Testis (tissue), 3 donors: ENCODE measurements around the gene SAFB2. TPM values are rescaled to one million over a fixed set of nuclear protein-coding genes. Genes with fewer than 3 reads are reported as not detected.

Source experiments
- DNase-seq: peaks from one replicate; pipeline ENCODE4 v3.0.0-alpha.2; 2019
- H3K27ac ChIP-seq, 2 donors: fragments of 200-600 bp; sonication (generic); one replicate each; pipeline ENCODE4 v1.5.1; 2019
- H3K27me3 ChIP-seq: fragments of 200-600 bp; sonication (generic); one replicate; pipeline ENCODE4 v1.5.1; 2019
- H3K36me3 ChIP-seq: fragments of 200-600 bp; sonication (generic); one replicate; pipeline ENCODE4 v1.5.1; 2017; ENCODE audit warnings: low read depth; ENCODE audit errors: missing control alignments
- H3K4me1 ChIP-seq: fragments of 200-600 bp; sonication (generic); one replicate; pipeline ENCODE4 v1.5.1; 2019
- H3K4me3 ChIP-seq, 2 donors: fragments of 200-600 bp; sonication (generic); one replicate each; pipeline ENCODE4 v1.5.1; 2017 to 2019
- H3K9me3 ChIP-seq: fragments of 200-600 bp; sonication (generic); one replicate; pipeline ENCODE4 v1.5.1; 2017
- POLR2A ChIP-seq: fragments of 450-650 bp; IDR thresholded peaks from one replicate; pipeline ENCODE4 v1.6.1; 2017; ENCODE audit warnings: antibody characterized with exemption, mild to moderate bottlenecking, moderate library complexity
- WGBS, 2 donors: methylation state at CpG; one replicate each; pipeline ENCODE4 v1.1.5; 2018; 5-methylcytosine and 5-hydroxymethylcytosine counted together
- intact Hi-C: fragments of 100-400 bp; cut with DNase I; formaldehyde crosslinking; loops from one replicate; pipeline ENCODE4 v1.15.1; 2023; ENCODE audit warnings: low total_unique reads
- polyA plus RNA-seq: library from polyadenylated mRNA; stranded (reverse); fragments of 350-450 nt; fragmentation: Illumina TruSeq; extraction: RNeasy Lipid Tissue Mini Kit (QIAGEN cat#74804); gene quantifications from one replicate; pipeline ENCODE4 v1.2.3, GENCODE V29; 2014; ENCODE audit warnings: low read depth, low replicate concordance; ENCODE audit not compliant: insufficient read depth
- small RNA-seq, 2 donors: library from RNA; depleted of rRNA; stranded (forward); fragments of <200 nt; gene quantifications; one replicate each; pipeline ENCODE3, GENCODE V24; 2016
- total RNA-seq, 2 donors: library from RNA; depleted of rRNA; stranded (reverse); fragments of >200 nt; gene quantifications; one replicate each; pipeline ENCODE4 v1.2.3, GENCODE V29; 2016
- TF ChIP-seq, protein P1 (sequence below), 3 experiments: fragments of 450-650 bp in 2 of 3; fragments of 200-600 bp in 1 of 3; sonication (generic) in 1 of 3; IDR thresholded peaks; one replicate each; pipeline ENCODE4 v1.5.1; 2016 to 2019; ENCODE audit warnings: antibody characterized with exemption in 3 of 3, mild to moderate bottlenecking in 2 of 3, moderate library complexity in 1 of 3

Gene SAFB2
- total and polyA plus RNA-seq, 3 donors from 2014 or later: 84.1 to 209 (median 173) TPM

DNA sequence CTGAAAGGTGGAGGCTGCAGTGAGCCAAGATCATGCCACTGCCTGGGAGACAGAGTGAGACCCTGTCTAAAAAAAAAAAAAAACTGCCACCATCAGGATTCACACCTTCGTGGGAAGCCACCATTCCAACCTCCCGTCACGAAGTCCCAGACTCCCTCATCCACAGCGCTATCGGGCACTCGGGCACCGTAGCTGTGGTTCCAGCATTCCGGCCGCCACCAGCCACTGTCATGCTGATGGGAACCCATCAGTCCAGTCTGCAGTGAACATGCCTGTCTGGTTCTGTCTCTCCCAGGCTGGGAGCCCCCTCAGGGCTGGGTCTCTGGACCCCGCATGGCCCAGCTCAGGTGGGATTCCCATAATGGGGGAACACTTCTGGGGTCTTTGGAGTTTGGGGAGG is 82.4 kb downstream of the SAFB2 start:
- no peak for DNase-seq
- Histone ChIP-seq H3K4me3 (no peak overlapping the region), H3K27me3 (no peaks in the 10 kb centered on the region), H3K27ac (no peak overlapping the region), H3K4me1 (no peaks in the 10 kb centered on the region), H3K9me3 (no peaks in the 10 kb centered on the region), H3K36me3 (no peaks in the 10 kb centered on the region)
- TF ChIP-seq, protein P1, sequence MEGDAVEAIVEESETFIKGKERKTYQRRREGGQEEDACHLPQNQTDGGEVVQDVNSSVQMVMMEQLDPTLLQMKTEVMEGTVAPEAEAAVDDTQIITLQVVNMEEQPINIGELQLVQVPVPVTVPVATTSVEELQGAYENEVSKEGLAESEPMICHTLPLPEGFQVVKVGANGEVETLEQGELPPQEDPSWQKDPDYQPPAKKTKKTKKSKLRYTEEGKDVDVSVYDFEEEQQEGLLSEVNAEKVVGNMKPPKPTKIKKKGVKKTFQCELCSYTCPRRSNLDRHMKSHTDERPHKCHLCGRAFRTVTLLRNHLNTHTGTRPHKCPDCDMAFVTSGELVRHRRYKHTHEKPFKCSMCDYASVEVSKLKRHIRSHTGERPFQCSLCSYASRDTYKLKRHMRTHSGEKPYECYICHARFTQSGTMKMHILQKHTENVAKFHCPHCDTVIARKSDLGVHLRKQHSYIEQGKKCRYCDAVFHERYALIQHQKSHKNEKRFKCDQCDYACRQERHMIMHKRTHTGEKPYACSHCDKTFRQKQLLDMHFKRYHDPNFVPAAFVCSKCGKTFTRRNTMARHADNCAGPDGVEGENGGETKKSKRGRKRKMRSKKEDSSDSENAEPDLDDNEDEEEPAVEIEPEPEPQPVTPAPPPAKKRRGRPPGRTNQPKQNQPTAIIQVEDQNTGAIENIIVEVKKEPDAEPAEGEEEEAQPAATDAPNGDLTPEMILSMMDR (IDR thresholded peaks at IDR 0.05): no peak
- no peak for TF ChIP-seq POLR2A
- intact Hi-C loops: no loop called here
- 91 to 92% methylated on average over 7 to 9 of the region's 10 CpGs for WGBS, 2 donors

DNA sequence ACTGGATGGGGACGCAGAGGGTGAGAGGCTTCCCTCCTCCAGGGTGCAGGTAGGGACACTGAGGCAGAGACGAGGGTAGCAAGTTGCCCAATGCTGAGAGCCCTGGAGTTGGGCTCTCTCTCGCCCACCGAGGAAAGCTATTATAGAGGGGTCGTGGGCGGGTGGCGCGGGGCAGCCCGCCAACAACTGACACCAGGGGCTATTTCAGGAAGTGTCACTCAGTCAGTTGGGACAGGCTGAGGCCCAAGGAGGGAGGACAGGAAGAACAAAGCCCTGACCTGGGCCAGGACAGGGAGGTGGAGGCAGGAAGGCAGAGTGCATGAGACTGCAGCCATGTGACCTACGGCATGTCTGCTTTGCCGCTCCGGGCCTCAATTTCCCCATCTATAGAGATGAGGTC is 84.7 kb downstream of the SAFB2 start:
- no peak for DNase-seq
- H3K4me1 ChIP-seq: no peaks in the 10 kb centered on the region
- intact Hi-C loops: no loop called here
- WGBS, 2 donors: 77 to 87% methylated on average over 12 of the region's 12 CpGs
- no peak overlapping the region for H3K27ac ChIP-seq
- H3K4me3 ChIP-seq: no peak overlapping the region
- H3K36me3 ChIP-seq: no peaks in the 10 kb centered on the region
- H3K9me3 ChIP-seq: no peaks in the 10 kb centered on the region
- no peaks in the 10 kb centered on the region for H3K27me3 ChIP-seq
- TF ChIP-seq, protein P1 (IDR thresholded peaks at IDR 0.05): no peak
- no peak for TF ChIP-seq POLR2A

Small RNAs within 50 kb of the gene (small RNA-seq; reads per million reads assigned to genes)
- 0 reads per million in 2 donors for gene SNRPEP4

Other genes starting within 250 kb of the SAFB2 start
- gene ZNRF4, start 167.4 kb downstream of the SAFB2 start, total RNA-seq: 100 to 1,000 TPM in 1 of 2 donors, 10 to 100 TPM in 1; 74.1 to 137 TPM
- 147 TPM for gene ZNRF4, start 167.4 kb downstream of the SAFB2 start, polyA plus RNA-seq
- 1 to 10 TPM; 5.6 to 7.0 TPM for gene TINCR, start 54.8 kb downstream of the SAFB2 start, total RNA-seq
- 3.0 TPM for gene TINCR, start 54.8 kb downstream of the SAFB2 start, polyA plus RNA-seq
- 100 to 1,000 TPM; 202 to 220 TPM for gene SAFB, start 307 bp upstream of the SAFB2 start, total RNA-seq
- 83.2 TPM for gene SAFB, start 307 bp upstream of the SAFB2 start, polyA plus RNA-seq
- 100 to 1,000 TPM in 1 of 2 donors, 10 to 100 TPM in 1; 98.0 to 198 TPM for gene MICOS13, start 57.7 kb upstream of the SAFB2 start, total RNA-seq
- 152 TPM for gene MICOS13, start 57.7 kb upstream of the SAFB2 start, polyA plus RNA-seq
- 10 to 100 TPM; 18.8 to 21.0 TPM for gene HSD11B1L, start 58.3 kb upstream of the SAFB2 start, total RNA-seq
- gene HSD11B1L, start 58.3 kb upstream of the SAFB2 start, polyA plus RNA-seq: 8.1 TPM
- gene RPL36, start 67.5 kb upstream of the SAFB2 start, total RNA-seq: 100 to 1,000 TPM; 331 to 531 TPM
- gene RPL36, start 67.5 kb upstream of the SAFB2 start, polyA plus RNA-seq: 497 TPM
- 100 to 1,000 TPM; 100 to 133 TPM for gene LONP1, start 97.4 kb upstream of the SAFB2 start, total RNA-seq
- gene LONP1, start 97.4 kb upstream of the SAFB2 start, polyA plus RNA-seq: 48.1 TPM
- gene CATSPERD, start 97.9 kb upstream of the SAFB2 start, total RNA-seq: 1 to 10 TPM; 6.1 to 9.3 TPM
- gene CATSPERD, start 97.9 kb upstream of the SAFB2 start, polyA plus RNA-seq: 31.3 TPM
- 10 to 100 TPM; 24.0 to 35.0 TPM for gene PRR22, start 162.0 kb upstream of the SAFB2 start, total RNA-seq
- gene PRR22, start 162.0 kb upstream of the SAFB2 start, polyA plus RNA-seq: 54.9 TPM
- gene DUS3L, start 168.4 kb upstream of the SAFB2 start, total RNA-seq: 100 to 1,000 TPM in 1 of 2 donors, 10 to 100 TPM in 1; 92.2 to 114 TPM
- gene DUS3L, start 168.4 kb upstream of the SAFB2 start, polyA plus RNA-seq: 75.6 TPM
- 10 to 100 TPM in 1 of 2 donors, 1 to 10 TPM in 1; 6.5 to 13.5 TPM for gene NRTN, start 182.3 kb upstream of the SAFB2 start, total RNA-seq
- gene NRTN, start 182.3 kb upstream of the SAFB2 start, polyA plus RNA-seq: 1.7 TPM
- under 1 TPM; 0.19 to 0.39 TPM for gene FUT6, start 216.9 kb upstream of the SAFB2 start, total RNA-seq
- 0.84 TPM for gene FUT6, start 216.9 kb upstream of the SAFB2 start, polyA plus RNA-seq
- 1 to 10 TPM; 1.1 to 4.4 TPM for gene FUT3, start 228.7 kb upstream of the SAFB2 start, total RNA-seq
- gene FUT3, start 228.7 kb upstream of the SAFB2 start, polyA plus RNA-seq: 3.5 TPM
- 1 to 10 TPM in 1 of 2 donors, under 1 TPM in 1; 0.87 to 1.1 TPM for gene FUT5, start 247.8 kb upstream of the SAFB2 start, total RNA-seq
- 0.20 TPM for gene FUT5, start 247.8 kb upstream of the SAFB2 start, polyA plus RNA-seq